Upper lobe of right lung (tissue), 1 donor: ENCODE results near the gene ICE1. TPM values are rescaled to one million over a fixed set of nuclear protein-coding genes. Genes with fewer than 3 reads are reported as not detected.
"Not testable (repeated sequence)": the region's sequence is repeated elsewhere in the genome, so short reads cannot be mapped to it uniquely, and the experiment has no call there.

ENCODE experiments used
- ATAC-seq: fragments of 200-7000 bp; cut with Tn5 transposase; one replicate; pipeline ENCODE4 v1.9.1; 2020; ENCODE audit warnings: mild to moderate bottlenecking, moderate library complexity
- DNase-seq: peaks from one replicate; pipeline ENCODE4 v3.0.0-alpha.2; 2020
- H3K27ac ChIP-seq: fragments of 200-600 bp; one replicate; pipeline ENCODE4 v1.8.0; 2022
- H3K27me3 ChIP-seq: fragments of 200-600 bp; one replicate; pipeline ENCODE4 v1.8.0; 2022; ENCODE audit warnings: mild to moderate bottlenecking
- H3K36me3 ChIP-seq: fragments of 200-600 bp; one replicate; pipeline ENCODE4 v1.8.0; 2022
- H3K4me1 ChIP-seq: fragments of 200-600 bp; one replicate; pipeline ENCODE4 v1.8.0; 2022
- H3K4me3 ChIP-seq: fragments of 200-600 bp; one replicate; pipeline ENCODE4 v1.8.0; 2022; ENCODE audit warnings: mild to moderate bottlenecking
- H3K9me3 ChIP-seq: fragments of 200-600 bp; one replicate; pipeline ENCODE4 v1.8.0; 2022
- intact Hi-C: fragments of 100-400 bp; cut with DNase I; formaldehyde crosslinking; loops from one replicate; pipeline ENCODE4 v1.11.0; 2022
- total RNA-seq: library from RNA; stranded (reverse); fragmentation: NEBNext Ultra II Directional; extraction: Animal tissue kit (Norgen Biotek cat#: 25700); gene quantifications from one replicate; pipeline ENCODE4 v1.2.1, GENCODE V29; 2021
- TF ChIP-seq, protein P1 (sequence below): fragments of 200-600 bp; IDR thresholded peaks from one replicate; pipeline ENCODE4 v1.8.0; 2022; ENCODE audit warnings: antibody characterized with exemption
- donor health status: DM: no; HTN: yes; CAD: no; lungs with severe emphysema.

ICE1 gene
- total RNA-seq, 1 donor from 2014 or later: 28.5 TPM

DNA sequence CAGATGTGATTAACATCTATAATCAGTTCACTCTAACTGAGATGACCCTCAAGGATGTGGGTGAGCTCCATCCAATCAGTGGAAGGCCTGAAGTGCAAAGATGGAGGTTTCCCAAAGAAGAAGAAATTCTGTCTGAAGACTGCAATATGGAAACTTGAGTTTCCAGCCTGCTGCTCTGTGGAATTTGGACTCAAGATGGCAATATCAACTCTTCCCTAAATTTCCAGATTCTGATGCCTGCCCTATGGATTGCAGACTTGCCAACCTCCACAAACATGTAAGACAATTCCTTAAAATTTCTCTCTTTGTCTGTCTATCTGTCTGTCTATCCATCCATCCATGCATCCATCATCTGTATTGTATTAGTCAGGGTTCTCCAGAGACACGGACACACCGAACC is 85.9 kb downstream of the ICE1 start:
- H3K4me1 ChIP-seq: no peaks in the 10 kb centered on the region
- H3K27ac ChIP-seq: no peak overlapping the region
- H3K36me3 ChIP-seq: no peaks in the 10 kb centered on the region
- no peaks in the 10 kb centered on the region for H3K27me3 ChIP-seq
- ATAC-seq (no peak), DNase-seq (no peak)
- H3K4me3 ChIP-seq: no peak overlapping the region
- intact Hi-C loops: no loop called here
- TF ChIP-seq, protein P1, sequence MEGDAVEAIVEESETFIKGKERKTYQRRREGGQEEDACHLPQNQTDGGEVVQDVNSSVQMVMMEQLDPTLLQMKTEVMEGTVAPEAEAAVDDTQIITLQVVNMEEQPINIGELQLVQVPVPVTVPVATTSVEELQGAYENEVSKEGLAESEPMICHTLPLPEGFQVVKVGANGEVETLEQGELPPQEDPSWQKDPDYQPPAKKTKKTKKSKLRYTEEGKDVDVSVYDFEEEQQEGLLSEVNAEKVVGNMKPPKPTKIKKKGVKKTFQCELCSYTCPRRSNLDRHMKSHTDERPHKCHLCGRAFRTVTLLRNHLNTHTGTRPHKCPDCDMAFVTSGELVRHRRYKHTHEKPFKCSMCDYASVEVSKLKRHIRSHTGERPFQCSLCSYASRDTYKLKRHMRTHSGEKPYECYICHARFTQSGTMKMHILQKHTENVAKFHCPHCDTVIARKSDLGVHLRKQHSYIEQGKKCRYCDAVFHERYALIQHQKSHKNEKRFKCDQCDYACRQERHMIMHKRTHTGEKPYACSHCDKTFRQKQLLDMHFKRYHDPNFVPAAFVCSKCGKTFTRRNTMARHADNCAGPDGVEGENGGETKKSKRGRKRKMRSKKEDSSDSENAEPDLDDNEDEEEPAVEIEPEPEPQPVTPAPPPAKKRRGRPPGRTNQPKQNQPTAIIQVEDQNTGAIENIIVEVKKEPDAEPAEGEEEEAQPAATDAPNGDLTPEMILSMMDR: no peak
- H3K9me3 ChIP-seq: no peaks in the 10 kb centered on the region

DNA sequence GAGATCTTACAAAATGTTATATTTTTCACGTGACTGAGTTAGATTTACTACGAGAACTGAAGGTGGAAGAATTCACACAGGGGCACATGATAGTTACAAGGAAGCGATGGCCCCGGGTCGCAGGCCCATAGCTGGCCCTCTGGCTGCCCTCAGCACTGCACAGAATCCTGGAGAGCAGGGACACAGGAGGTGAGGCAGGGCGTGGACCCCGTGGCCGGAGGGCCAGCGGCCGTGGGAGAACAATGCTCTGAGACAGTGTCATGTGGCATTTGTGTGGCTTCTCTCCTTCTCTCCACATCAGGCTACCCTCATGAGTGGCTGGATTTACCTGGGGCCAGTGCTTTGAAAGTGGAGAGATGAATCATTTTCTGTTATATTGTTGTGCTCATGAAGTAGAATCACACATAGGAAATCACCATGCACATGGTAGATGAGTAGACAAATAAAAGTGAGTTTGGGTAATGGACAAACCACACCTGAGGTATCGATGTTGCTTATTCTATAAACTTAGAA is 89.5 kb downstream of the ICE1 start:
- Histone ChIP-seq H3K36me3 (no peaks in the 10 kb centered on the region), H3K4me3 (no peak overlapping the region), H3K9me3 (no peaks in the 10 kb centered on the region), H3K27ac (no peak overlapping the region), H3K27me3 (no peaks in the 10 kb centered on the region), H3K4me1 (no peaks in the 10 kb centered on the region)
- no peak for ATAC-seq
- no peak for DNase-seq
- intact Hi-C loops: no loop called here
- TF ChIP-seq, protein P1: no peak

DNA sequence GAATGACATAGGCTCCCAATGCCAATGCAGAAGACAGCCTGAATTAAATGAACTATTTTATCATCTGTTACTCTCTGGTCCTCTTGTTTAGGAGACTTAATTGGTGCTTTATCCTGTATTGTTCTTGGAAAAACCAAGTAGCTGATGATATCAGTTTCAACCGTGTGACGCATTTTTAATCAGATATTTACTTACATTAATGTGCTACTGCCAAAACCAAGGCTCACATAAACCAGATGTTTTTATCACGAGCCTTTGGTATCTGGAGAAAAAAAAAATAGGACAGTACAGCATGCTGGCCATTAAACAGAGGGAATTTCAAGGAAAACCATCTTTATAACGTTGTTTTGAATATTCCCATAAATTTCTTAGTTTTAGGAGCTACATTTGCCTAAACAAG is 90.1 kb downstream of the ICE1 start:
- Histone ChIP-seq H3K4me3 (no peak overlapping the region), H3K27me3 (no peaks in the 10 kb centered on the region), H3K4me1 (no peaks in the 10 kb centered on the region), H3K36me3 (no peaks in the 10 kb centered on the region), H3K27ac (no peak overlapping the region), H3K9me3 (no peaks in the 10 kb centered on the region)
- intact Hi-C loops: no loop called here
- ATAC-seq (no peak), DNase-seq (no peak)
- TF ChIP-seq, protein P1: no peak

DNA sequence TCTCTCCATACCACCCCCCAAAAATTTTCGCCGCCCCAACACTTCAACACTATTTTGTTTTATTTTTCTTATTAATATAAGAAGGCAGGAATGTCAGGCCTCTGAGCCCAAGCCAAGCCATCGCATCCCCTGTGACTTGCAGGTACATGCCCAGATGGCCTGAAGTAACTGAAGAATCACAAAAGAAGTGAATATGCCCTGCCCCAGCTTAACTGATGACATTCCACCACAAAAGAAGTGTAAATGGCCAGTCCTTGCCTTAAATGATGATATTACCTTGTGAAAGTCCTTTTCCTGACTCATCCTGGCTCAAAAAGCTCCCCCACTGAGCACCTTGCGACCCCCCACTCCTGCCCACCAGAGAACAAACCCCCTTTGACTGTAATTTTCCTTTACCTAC is 98.1 kb downstream of the ICE1 start:
- H3K27me3 ChIP-seq, H3K4me3 ChIP-seq, H3K9me3 ChIP-seq, ATAC-seq, H3K4me1 ChIP-seq, H3K36me3 ChIP-seq, intact Hi-C loops, H3K27ac ChIP-seq, DNase-seq: not testable (repeated sequence)

DNA sequence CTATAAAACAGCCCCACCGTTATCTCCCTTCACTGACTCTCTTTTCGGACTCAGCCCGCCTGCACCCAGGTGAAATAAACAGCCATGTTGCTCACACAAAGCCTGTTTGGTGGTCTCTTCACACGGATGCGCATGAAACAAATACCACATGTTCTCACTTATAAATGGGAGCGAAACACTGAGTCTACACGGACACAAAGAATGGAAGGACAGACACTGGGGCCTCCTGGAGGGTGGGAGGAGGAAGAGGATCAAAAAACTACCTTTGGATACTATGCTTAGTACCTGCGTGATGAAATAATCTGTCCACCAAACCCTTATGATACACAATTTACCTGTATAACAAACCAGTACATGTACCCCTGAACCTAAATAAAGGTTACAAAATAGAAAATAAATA is 98.6 kb downstream of the ICE1 start:
- TF ChIP-seq, protein P1: no peak
- intact Hi-C loops: no loop called here
- no peaks in the 10 kb centered on the region for H3K27me3 ChIP-seq
- no peak for ATAC-seq
- no peak for DNase-seq
- no peak overlapping the region for H3K27ac ChIP-seq
- peaks cover 3% of the 10 kb centered on the region for H3K4me1 ChIP-seq
- no peak overlapping the region for H3K4me3 ChIP-seq
- H3K36me3 ChIP-seq: no peaks in the 10 kb centered on the region
- H3K9me3 ChIP-seq: no peaks in the 10 kb centered on the region

DNA sequence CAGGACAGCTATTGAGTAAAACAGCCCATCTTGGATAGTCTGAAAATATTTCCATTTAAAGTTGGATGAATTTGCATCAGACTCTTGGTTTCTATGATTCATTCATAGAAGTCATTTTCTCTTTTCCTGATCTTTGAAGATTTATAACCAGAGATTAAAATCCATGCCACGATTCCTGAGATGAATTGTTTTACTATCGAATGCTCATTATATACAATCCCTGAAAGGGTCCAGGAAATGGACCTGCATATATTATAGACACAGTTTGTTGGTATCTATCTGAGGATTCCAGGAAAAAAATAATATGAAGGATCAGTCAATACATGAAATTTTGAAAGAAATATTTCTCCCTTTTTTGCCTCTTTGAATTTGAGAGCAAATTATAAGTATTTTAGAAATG is 99.0 kb downstream of the ICE1 start:
- H3K27me3 ChIP-seq: no peaks in the 10 kb centered on the region

More for the DNA sequence above, 99.0 kb downstream of the ICE1 start:
- H3K27ac ChIP-seq: no peak overlapping the region
- H3K9me3 ChIP-seq: no peaks in the 10 kb centered on the region
- ATAC-seq (no peak), DNase-seq (no peak)
- TF ChIP-seq, protein P1: no peak
- H3K36me3 ChIP-seq: no peaks in the 10 kb centered on the region
- intact Hi-C loops: no loop called here
- peaks cover 3% of the 10 kb centered on the region for H3K4me1 ChIP-seq
- no peak overlapping the region for H3K4me3 ChIP-seq
